BLaER1 treated with 17β-estradiol and CSF1 and Interleukin-3, amounts not matched to agents 10 nM and 100 nM (cell line): Measurements from ENCODE around the gene CIART.
"Not testable (repeated sequence)": the region's sequence is repeated elsewhere in the genome, so short reads cannot be mapped to it uniquely, and the experiment has no call there.

Experiments
- H3K27ac ChIP-seq, 11 experiments: shearing (Covaris generic); formaldehyde crosslinking; 2 replicates each; pipeline ENCODE4 v1.8.1; 2022
- H3K27me3 ChIP-seq, 11 experiments: shearing (Covaris generic); formaldehyde crosslinking; 2 replicates each; pipeline ENCODE4 v1.8.1; 2022
- H3K36me3 ChIP-seq, 11 experiments: shearing (Covaris generic); formaldehyde crosslinking; 2 replicates each; pipeline ENCODE4 v1.8.1; 2022
- H3K4me1 ChIP-seq, 10 experiments: shearing (Covaris generic); formaldehyde crosslinking; 2 replicates each; pipeline ENCODE4 v1.8.1; 2022
- H3K4me2 ChIP-seq, 11 experiments: shearing (Covaris generic); formaldehyde crosslinking; 2 replicates each; pipeline ENCODE4 v1.8.1; 2022
- H3K4me3 ChIP-seq, 10 experiments: shearing (Covaris generic); formaldehyde crosslinking; 2 replicates each; pipeline ENCODE4 v1.8.1; 2022
- H3K9ac ChIP-seq, 11 experiments: shearing (Covaris generic); formaldehyde crosslinking; 2 replicates each; pipeline ENCODE4 v1.8.1; 2022
- H3K9me3 ChIP-seq, 11 experiments: shearing (Covaris generic); formaldehyde crosslinking; replicated peaks in 1 of 11; 2 replicates each; pipeline ENCODE4 v1.8.1; 2022
- H4K20me1 ChIP-seq, 11 experiments: shearing (Covaris generic); formaldehyde crosslinking; 2 replicates each; pipeline ENCODE4 v1.8.1; 2022
- Cebpa-rat ChIP-seq, 11 experiments: shearing (Covaris generic); IDR thresholded peaks; 2 replicates each; pipeline ENCODE4 v1.8.1; 2022

The CIART gene

GRCh38 chr1:150236614-150237100, 45.7 kb upstream of the CIART start:
- Histone ChIP-seq H3K4me2 (peak overlapping the region; percentile 77 to 95 (median 86)), H3K9ac (peak overlapping the region; percentile 62 to 100 (median 99); a peak in 21 of 22 replicates), H3K4me3 (peak overlapping the region; percentile 84 to 99 (median 98)), H3K36me3 (peaks cover 0 to 3% (median 2%) of the 10 kb centered on the region in 11 experiments; a peak in 12 of 22 replicates), H3K4me1 (peaks cover 23 to 33% (median 29%) of the 10 kb centered on the region in 10 experiments), H4K20me1 (peaks cover 0 to 19% (median 7%) of the 10 kb centered on the region in 11 experiments; a peak in 7 of 22 replicates), H3K9me3 (no peaks in the 10 kb centered on the region), H3K27me3 (no peaks in the 10 kb centered on the region), H3K27ac (peak overlapping the region in 10 of 11 experiments; percentile 76 to 100 (median 99); a peak in 19 of 22 replicates)
- no peak for TF ChIP-seq Cebpa-rat (IDR thresholded peaks at IDR 0.05)

- peak overlapping the region in 9 of 11 experiments; percentile 97 to 100 (median 99); a peak in 15 of 22 replicates for H3K9ac ChIP-seq
- H3K27me3 ChIP-seq, H3K36me3 ChIP-seq, H3K9me3 ChIP-seq: not testable (repeated sequence)
- peak overlapping the region in 9 of 10 experiments; percentile 84 to 99 (median 97); a peak in 14 of 20 replicates for H3K4me3 ChIP-seq
- H3K27ac ChIP-seq, result peak overlapping the region in 9 of 11 experiments; percentile 76 to 100 (median 99); a peak in 15 of 22 replicates
- H3K4me2 ChIP-seq, result peak overlapping the region in 10 of 11 experiments; percentile 77 to 95 (median 86); a peak in 20 of 22 replicates
- H3K4me1 ChIP-seq, result peaks cover 23 to 33% (median 29%) of the 10 kb centered on the region in 10 experiments
- H4K20me1 ChIP-seq, result peaks cover 0 to 19% (median 7%) of the 10 kb centered on the region in 11 experiments; a peak in 7 of 22 replicates
These were observed 45.2 kb upstream of the CIART start for GRCh38 chr1:150237176-150237575.

GRCh38 chr1:150237746-150238145, 44.6 kb upstream of the CIART start:
- peaks cover 0 to 15% (median 7%) of the 10 kb centered on the region in 11 experiments; a peak in 7 of 22 replicates for H4K20me1 ChIP-seq
- no peaks in the 10 kb centered on the region for H3K9me3 ChIP-seq
- no peak for TF ChIP-seq Cebpa-rat (IDR thresholded peaks at IDR 0.05)
- peaks cover 19 to 28% (median 24%) of the 10 kb centered on the region in 10 experiments for H3K4me1 ChIP-seq
- H3K36me3 ChIP-seq, result no peaks in the 10 kb centered on the region
- no peaks in the 10 kb centered on the region for H3K27me3 ChIP-seq
- H3K9ac ChIP-seq, result no peak overlapping the region
- peak overlapping the region in 2 of 11 experiments; percentile 77 to 90; a peak in 2 of 22 replicates for H3K4me2 ChIP-seq
- no peak overlapping the region for H3K4me3 ChIP-seq
- no peak overlapping the region for H3K27ac ChIP-seq

- no peaks in the 10 kb centered on the region for H4K20me1 ChIP-seq
- no peak overlapping the region for H3K4me3 ChIP-seq
- no peaks in the 10 kb centered on the region for H3K36me3 ChIP-seq
- H3K27ac ChIP-seq, result no peak overlapping the region
- H3K9ac ChIP-seq, result no peak overlapping the region
- no peaks in the 10 kb centered on the region for H3K27me3 ChIP-seq
- TF ChIP-seq Cebpa-rat (IDR thresholded peaks at IDR 0.05), result no peak
- peaks cover 0 to 9% (median 0%) of the 10 kb centered on the region in 10 experiments; a peak in 5 of 20 replicates for H3K4me1 ChIP-seq
- H3K9me3 ChIP-seq, result no peaks in the 10 kb centered on the region
- no peak overlapping the region for H3K4me2 ChIP-seq
These were observed 39.4 kb upstream of the CIART start for GRCh38 chr1:150243003-150243402.

- Histone ChIP-seq H3K4me2 (peak overlapping the region in 6 of 11 experiments; percentile 4 to 38 (median 24); a peak in 4 of 22 replicates), H3K4me3 (no peak overlapping the region), H3K9me3 (no peaks in the 10 kb centered on the region), H3K27ac (no peak overlapping the region), H3K36me3 (no peaks in the 10 kb centered on the region), H3K4me1 (peaks cover 0 to 6% (median 2%) of the 10 kb centered on the region in 10 experiments; a peak in 7 of 20 replicates), H3K9ac (no peak overlapping the region), H3K27me3 (no peaks in the 10 kb centered on the region), H4K20me1 (no peaks in the 10 kb centered on the region)
- no peak for TF ChIP-seq Cebpa-rat (IDR thresholded peaks at IDR 0.05)
These were observed 32.4 kb upstream of the CIART start for GRCh38 chr1:150249936-150250335.

- peak overlapping the region in 5 of 11 experiments; percentile 59 to 77 (median 73); a peak in 8 of 22 replicates for H3K27ac ChIP-seq
- TF ChIP-seq Cebpa-rat (IDR thresholded peaks at IDR 0.05), result no peak
- H3K9ac ChIP-seq, result peak overlapping the region in 8 of 11 experiments; percentile 49 to 69 (median 64); a peak in 12 of 22 replicates
- H4K20me1 ChIP-seq, result no peaks in the 10 kb centered on the region; a peak in 1 of 22 replicates
- no peaks in the 10 kb centered on the region for H3K36me3 ChIP-seq
- H3K4me1 ChIP-seq, result peaks cover 21 to 28% (median 25%) of the 10 kb centered on the region in 10 experiments
- H3K9me3 ChIP-seq, result no peaks in the 10 kb centered on the region
- H3K27me3 ChIP-seq, result peaks cover 7 to 28% (median 21%) of the 10 kb centered on the region in 11 experiments; a peak in 18 of 22 replicates
- peak overlapping the region; percentile 53 to 84 (median 74) for H3K4me2 ChIP-seq
- peak overlapping the region in 5 of 10 experiments; percentile 6 to 38 (median 28); a peak in 8 of 20 replicates for H3K4me3 ChIP-seq
These were observed 26.2 kb upstream of the CIART start for GRCh38 chr1:150256198-150256553.

GRCh38 chr1:150256554-150257341, 25.6 kb upstream of the CIART start:
- Histone ChIP-seq H3K27me3 (peaks cover 7 to 28% (median 21%) of the 10 kb centered on the region in 11 experiments; a peak in 18 of 22 replicates), H3K4me2 (peak overlapping the region; percentile 53 to 84 (median 74)), H3K27ac (no peak overlapping the region; a peak in 1 of 22 replicates), H3K9me3 (no peaks in the 10 kb centered on the region), H4K20me1 (no peaks in the 10 kb centered on the region; a peak in 1 of 22 replicates), H3K9ac (peak overlapping the region in 7 of 11 experiments; percentile 49 to 69 (median 64); a peak in 9 of 22 replicates), H3K36me3 (no peaks in the 10 kb centered on the region), H3K4me3 (peak overlapping the region in 4 of 10 experiments; percentile 6 to 38 (median 22); a peak in 8 of 20 replicates), H3K4me1 (peaks cover 21 to 28% (median 25%) of the 10 kb centered on the region in 10 experiments)
- no peak for TF ChIP-seq Cebpa-rat (IDR thresholded peaks at IDR 0.05)

GRCh38 chr1:150257624-150258585, 24.4 kb upstream of the CIART start, which contains the start of gene CA14:
Gene CA14, plus strand, starts transcription at chr1:150257774. Its CDS starts 355 bp downstream, at chr1:150258129.
- H3K36me3 ChIP-seq, result no peaks in the 10 kb centered on the region
- no peak for TF ChIP-seq Cebpa-rat (IDR thresholded peaks at IDR 0.05)
- H4K20me1 ChIP-seq, result peaks cover 0 to 6% (median 0%) of the 10 kb centered on the region in 11 experiments; a peak in 1 of 22 replicates
- no peak within 1 kb of the TSS; a peak in 1 of 22 replicates for H3K27ac ChIP-seq
- peaks cover 7 to 28% (median 21%) of the 10 kb centered on the region in 11 experiments; a peak in 18 of 22 replicates for H3K27me3 ChIP-seq
- H3K4me2 ChIP-seq, result peak within 1 kb of the TSS; percentile 53 to 84 (median 74)
- peak within 1 kb of the TSS in 1 of 10 experiments; percentile 38; a peak in 4 of 20 replicates for H3K4me3 ChIP-seq
- no peaks in the 10 kb centered on the region for H3K9me3 ChIP-seq
- H3K4me1 ChIP-seq, result peaks cover 21 to 34% (median 27%) of the 10 kb centered on the region in 10 experiments
- H3K9ac ChIP-seq, result peak within 1 kb of the TSS in 7 of 11 experiments; percentile 15 to 65 (median 54); a peak in 7 of 22 replicates
